ENCODE measurements around the gene PAK2.

The PAK2 gene

GRCh38 chr3:196694202-196694638, 45.4 kb upstream of the PAK2 start:
- no peaks in the 10 kb centered on the region for H3K27me3 ChIP-seq (ENCODE audit: insufficient read depth, poor library complexity, severe bottlenecking)
- H3K27ac ChIP-seq (replicated peaks) = no peak overlapping the region
- DNase-seq (ENCODE audit: low read depth in 1 of 2, low spot score in 1 of 2) = no peak
- H3K4me3 ChIP-seq (replicated peaks; ENCODE audit: insufficient read depth, low read length) = no peak overlapping the region
- TF ChIP-seq POLR2AphosphoS5 (IDR thresholded peaks at IDR 0.05; ENCODE audit: low read depth) = no peak
- TF ChIP-seq CTCF (IDR thresholded peaks at IDR 0.05; ENCODE audit: insufficient read depth, low read length) = no peak
- TF ChIP-seq GABPA (IDR thresholded peaks at IDR 0.05; ENCODE audit: low read depth) = no peak
- no peak for TF ChIP-seq SPI1 (IDR thresholded peaks at IDR 0.05; ENCODE audit: borderline replicate concordance, low read depth)
- no peak for TF ChIP-seq REST (IDR thresholded peaks at IDR 0.05; ENCODE audit: insufficient replicate concordance, low read depth)

GRCh38 chr3:196694941-196695848, 44.5 kb upstream of the PAK2 start:
- Histone ChIP-seq H3K27ac (replicated peaks) (no peak overlapping the region), H3K4me3 (replicated peaks; ENCODE audit: insufficient read depth, low read length) (no peak overlapping the region), H3K27me3 (ENCODE audit: insufficient read depth, poor library complexity, severe bottlenecking) (no peaks in the 10 kb centered on the region)
- DNase-seq (ENCODE audit: low read depth in 1 of 2, low spot score in 1 of 2) = no peak
- TF ChIP-seq GABPA (IDR thresholded peaks at IDR 0.05; ENCODE audit: low read depth) (no peak), CTCF (IDR thresholded peaks at IDR 0.05; ENCODE audit: insufficient read depth, low read length) (no peak), SPI1 (IDR thresholded peaks at IDR 0.05; ENCODE audit: borderline replicate concordance, low read depth) (no peak), POLR2AphosphoS5 (IDR thresholded peaks at IDR 0.05; ENCODE audit: low read depth) (no peak), REST (IDR thresholded peaks at IDR 0.05; ENCODE audit: insufficient replicate concordance, low read depth) (no peak)

GRCh38 chr3:196695849-196696226, 43.8 kb upstream of the PAK2 start:
- DNase-seq (ENCODE audit: low read depth in 1 of 2, low spot score in 1 of 2) = no peak
- TF ChIP-seq REST (IDR thresholded peaks at IDR 0.05; ENCODE audit: insufficient replicate concordance, low read depth) (no peak), POLR2AphosphoS5 (IDR thresholded peaks at IDR 0.05; ENCODE audit: low read depth) (no peak), GABPA (IDR thresholded peaks at IDR 0.05; ENCODE audit: low read depth) (no peak), CTCF (IDR thresholded peaks at IDR 0.05; ENCODE audit: insufficient read depth, low read length) (no peak), SPI1 (IDR thresholded peaks at IDR 0.05; ENCODE audit: borderline replicate concordance, low read depth) (no peak)
- Histone ChIP-seq H3K27ac (replicated peaks) (no peak overlapping the region), H3K27me3 (ENCODE audit: insufficient read depth, poor library complexity, severe bottlenecking) (no peaks in the 10 kb centered on the region), H3K4me3 (replicated peaks; ENCODE audit: insufficient read depth, low read length) (no peak overlapping the region)

Measured in HL-60 (cell line).